HG03097 (cell line): ENCODE data around the gene PRRC1.

Experiments used
- ATAC-seq: cut with Tn5 transposase; IDR thresholded peaks from one replicate; pipeline ENCODE4 v1.9.1; 2021; ENCODE audit not compliant: unreplicated experiment, low FRiP score

PRRC1 gene

GRCh38 chr5:127574852-127575679 lies 57.6 kb downstream of the PRRC1 start:
- no peak for ATAC-seq

- ATAC-seq = no peak
Observed at GRCh38 chr5:127577458-127577857, 60.0 kb downstream of the PRRC1 start.

- ATAC-seq = no peak
Observed at GRCh38 chr5:127580731-127581130, 63.3 kb downstream of the PRRC1 start.

GRCh38 chr5:127581450-127581849 lies 64.0 kb downstream of the PRRC1 start:
- ATAC-seq = no peak

- no peak for ATAC-seq
Observed at GRCh38 chr5:127582773-127583370, 65.4 kb downstream of the PRRC1 start.

GRCh38 chr5:127583866-127584265 lies 66.4 kb downstream of the PRRC1 start:
- no peak for ATAC-seq

GRCh38 chr5:127585661-127586060 lies 68.2 kb downstream of the PRRC1 start:
- no peak for ATAC-seq

- peak; percentile 70 for ATAC-seq
Observed at GRCh38 chr5:127586066-127586770, 68.8 kb downstream of the PRRC1 start.

- ATAC-seq = peak; percentile 39
Observed at GRCh38 chr5:127586811-127587210, 69.4 kb downstream of the PRRC1 start.

GRCh38 chr5:127587246-127587917 lies 69.9 kb downstream of the PRRC1 start:
- ATAC-seq = no peak

GRCh38 chr5:127588368-127588767 lies 70.9 kb downstream of the PRRC1 start:
- no peak for ATAC-seq

GRCh38 chr5:127589309-127590030 lies 72.0 kb downstream of the PRRC1 start:
- no peak for ATAC-seq

- ATAC-seq = no peak
Observed at GRCh38 chr5:127590156-127590722, 72.8 kb downstream of the PRRC1 start.

- ATAC-seq = no peak
Observed at GRCh38 chr5:127595484-127596368, 78.3 kb downstream of the PRRC1 start.

GRCh38 chr5:127596501-127596900 lies 79.1 kb downstream of the PRRC1 start:
- no peak for ATAC-seq

- ATAC-seq = no peak
Observed at GRCh38 chr5:127599320-127599719, 81.9 kb downstream of the PRRC1 start.

- ATAC-seq = no peak
Observed at GRCh38 chr5:127599847-127600246, 82.4 kb downstream of the PRRC1 start.

- ATAC-seq = no peak
Observed at GRCh38 chr5:127601111-127601510, 83.7 kb downstream of the PRRC1 start.

- no peak for ATAC-seq
Observed at GRCh38 chr5:127601601-127602000, 84.2 kb downstream of the PRRC1 start.
